ENCODE measurements around the gene INPP5J. TPM values are rescaled to one million over a fixed set of nuclear protein-coding genes. Genes with fewer than 3 reads are reported as not detected.
"Not testable (repeated sequence)": the region's sequence is repeated elsewhere in the genome, so short reads cannot be mapped to it uniquely, and the experiment has no call there.

INPP5J gene
- total RNA-seq, 2 donors from 2014 or later: 3.5 to 5.4 TPM

GRCh38 chr22:31094741-31095140 is 28.0 kb upstream of the INPP5J start:
- Mint-ChIP-seq H3K4me3 (no peak overlapping the region), H3K4me1 (no peaks in the 10 kb centered on the region), H3K27ac (no peak overlapping the region), H3K9me3 (no peaks in the 10 kb centered on the region), H3K27me3 (ENCODE audit: insufficient read depth) (no peaks in the 10 kb centered on the region), H3K36me3 (ENCODE audit: low read depth) (peaks cover 17% of the 10 kb centered on the region)
- 91 to 100% methylated on average over 6 to 7 of the region's 7 CpGs for WGBS, 2 experiments (ENCODE audit: insufficient coverage in 1 of 2, insufficient read length in 1 of 2)
- H3K27ac ChIP-seq (ENCODE audit: low read depth, low read length): no peak overlapping the region
- no peaks in the 10 kb centered on the region for H3K9me3 ChIP-seq (ENCODE audit: control insufficient read depth, low read length)
- H3K27me3 ChIP-seq (ENCODE audit: control insufficient read depth, insufficient read depth, low read length, poor library complexity, severe bottlenecking): no peaks in the 10 kb centered on the region
- H3K9ac ChIP-seq (ENCODE audit: extremely low read depth, low read length, poor library complexity, severe bottlenecking): no peak overlapping the region
- no peak for DNase-seq
- H3K36me3 ChIP-seq (ENCODE audit: control insufficient read depth, insufficient read depth, low read length): peaks cover 11% of the 10 kb centered on the region
- no peaks in the 10 kb centered on the region for H3K4me1 ChIP-seq (ENCODE audit: control insufficient read depth, insufficient read depth, low read length)
- no peak for TF ChIP-seq CTCF (conservative IDR thresholded peaks at IDR 0.05)
- H3K4me3 ChIP-seq (ENCODE audit: low read length): no peak overlapping the region

GRCh38 chr22:31095637-31096249 is 27.0 kb upstream of the INPP5J start:
- no peaks in the 10 kb centered on the region for H3K27me3 ChIP-seq (ENCODE audit: control insufficient read depth, insufficient read depth, low read length, poor library complexity, severe bottlenecking)
- Mint-ChIP-seq H3K4me3 (no peak overlapping the region), H3K4me1 (no peaks in the 10 kb centered on the region), H3K27ac (no peak overlapping the region), H3K36me3 (ENCODE audit: low read depth) (peaks cover 17% of the 10 kb centered on the region), H3K9me3 (no peaks in the 10 kb centered on the region), H3K27me3 (ENCODE audit: insufficient read depth) (no peaks in the 10 kb centered on the region)
- H3K4me1 ChIP-seq (ENCODE audit: control insufficient read depth, insufficient read depth, low read length): no peaks in the 10 kb centered on the region
- H3K36me3 ChIP-seq (ENCODE audit: control insufficient read depth, insufficient read depth, low read length): peaks cover 11% of the 10 kb centered on the region
- 92 to 96% methylated on average over 3 of the region's 3 CpGs for WGBS, 2 experiments (ENCODE audit: insufficient coverage in 1 of 2, insufficient read length in 1 of 2)
- TF ChIP-seq CTCF (conservative IDR thresholded peaks at IDR 0.05): no peak
- DNase-seq: no peak
- no peaks in the 10 kb centered on the region for H3K9me3 ChIP-seq (ENCODE audit: control insufficient read depth, low read length)
- H3K27ac ChIP-seq (ENCODE audit: low read depth, low read length): no peak overlapping the region
- no peak overlapping the region for H3K4me3 ChIP-seq (ENCODE audit: low read length)
- H3K9ac ChIP-seq (ENCODE audit: extremely low read depth, low read length, poor library complexity, severe bottlenecking): no peak overlapping the region

- Histone ChIP-seq H3K27ac (ENCODE audit: low read depth, low read length) (no peak overlapping the region), H3K4me1 (ENCODE audit: control insufficient read depth, insufficient read depth, low read length) (no peaks in the 10 kb centered on the region), H3K36me3 (ENCODE audit: control insufficient read depth, insufficient read depth, low read length) (peaks cover 15% of the 10 kb centered on the region), H3K4me3 (ENCODE audit: low read length) (no peak overlapping the region), H3K9ac (ENCODE audit: extremely low read depth, low read length, poor library complexity, severe bottlenecking) (no peak overlapping the region), H3K9me3 (ENCODE audit: control insufficient read depth, low read length) (no peaks in the 10 kb centered on the region), H3K27me3 (ENCODE audit: control insufficient read depth, insufficient read depth, low read length, poor library complexity, severe bottlenecking) (no peaks in the 10 kb centered on the region)
- Mint-ChIP-seq H3K9me3 (no peaks in the 10 kb centered on the region), H3K27ac (no peak overlapping the region), H3K36me3 (ENCODE audit: low read depth) (peaks cover 17% of the 10 kb centered on the region), H3K4me3 (no peak overlapping the region), H3K27me3 (ENCODE audit: insufficient read depth) (no peaks in the 10 kb centered on the region), H3K4me1 (no peaks in the 10 kb centered on the region)
- peak; percentile 25 for TF ChIP-seq CTCF (conservative IDR thresholded peaks at IDR 0.05)
- 83 to 91% methylated on average over 18 to 27 of the region's 27 CpGs for WGBS, 2 experiments (ENCODE audit: insufficient coverage in 1 of 2, insufficient read length in 1 of 2)
- peak; percentile 69 for DNase-seq
Measured at GRCh38 chr22:31096657-31097279, 26.0 kb upstream of the INPP5J start.

- not testable (repeated sequence) for DNase-seq
Measured at GRCh38 chr22:31097539-31097938, 25.2 kb upstream of the INPP5J start.

More at GRCh38 chr22:31097539-31097938, 25.2 kb upstream of the INPP5J start:
- not testable (repeated sequence) for H3K27ac ChIP-seq (ENCODE audit: low read depth, low read length); H3K9me3 ChIP-seq (ENCODE audit: control insufficient read depth, low read length); H3K27me3 ChIP-seq (ENCODE audit: control insufficient read depth, insufficient read depth, low read length, poor library complexity, severe bottlenecking); H3K27ac Mint-ChIP-seq; H3K9ac ChIP-seq (ENCODE audit: extremely low read depth, low read length, poor library complexity, severe bottlenecking); H3K4me3 Mint-ChIP-seq; H3K4me3 ChIP-seq (ENCODE audit: low read length); H3K4me1 Mint-ChIP-seq; H3K9me3 Mint-ChIP-seq; H3K4me1 ChIP-seq (ENCODE audit: control insufficient read depth, insufficient read depth, low read length); H3K27me3 Mint-ChIP-seq (ENCODE audit: insufficient read depth)
- peaks cover 14% of the 10 kb centered on the region for H3K36me3 Mint-ChIP-seq (ENCODE audit: low read depth)
- peaks cover 15% of the 10 kb centered on the region for H3K36me3 ChIP-seq (ENCODE audit: control insufficient read depth, insufficient read depth, low read length)
- 90 to 100% methylated on average over 4 of the region's 5 CpGs for WGBS, 2 experiments (ENCODE audit: insufficient coverage in 1 of 2, insufficient read length in 1 of 2)

All from endodermal cell (in vitro differentiated cells).